ENCODE measurements around the gene TNK2.
"Not testable (repeated sequence)": the region's sequence is repeated elsewhere in the genome, so short reads cannot be mapped to it uniquely, and the experiment has no call there.

The TNK2 gene

DNA sequence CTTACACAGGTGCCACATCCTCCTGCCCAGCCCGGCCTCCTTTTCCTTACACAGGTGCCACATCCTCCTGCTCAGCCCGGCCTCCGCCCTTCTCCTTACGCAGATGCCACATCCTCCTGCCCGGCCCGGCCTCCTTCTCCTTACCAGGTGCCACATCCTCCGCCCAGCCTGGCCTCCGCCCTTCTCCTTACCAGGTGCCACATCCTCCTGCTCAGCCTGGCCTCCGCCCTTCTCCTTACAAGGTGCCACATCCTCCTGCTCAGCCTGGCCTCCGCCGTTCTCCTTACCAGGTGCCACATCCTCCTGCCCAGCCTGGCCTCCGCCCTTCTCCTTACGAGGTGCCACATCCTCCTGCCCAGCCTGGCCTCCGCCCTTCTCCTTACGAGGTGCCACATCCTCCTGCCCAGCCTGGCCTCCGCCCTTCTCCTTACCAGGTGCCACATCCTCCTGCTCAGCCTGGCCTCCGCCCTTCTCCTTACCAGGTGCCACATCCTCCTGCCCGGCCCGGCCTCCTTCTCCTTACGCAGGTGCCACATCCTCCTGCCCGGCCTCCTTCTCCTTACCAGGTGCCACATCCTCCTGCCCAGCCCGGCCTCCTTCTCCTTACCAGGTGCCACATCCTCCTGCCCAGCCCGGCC is 92.0 kb downstream of the TNK2 start:
- DNase-seq: not testable (repeated sequence)

DNA sequence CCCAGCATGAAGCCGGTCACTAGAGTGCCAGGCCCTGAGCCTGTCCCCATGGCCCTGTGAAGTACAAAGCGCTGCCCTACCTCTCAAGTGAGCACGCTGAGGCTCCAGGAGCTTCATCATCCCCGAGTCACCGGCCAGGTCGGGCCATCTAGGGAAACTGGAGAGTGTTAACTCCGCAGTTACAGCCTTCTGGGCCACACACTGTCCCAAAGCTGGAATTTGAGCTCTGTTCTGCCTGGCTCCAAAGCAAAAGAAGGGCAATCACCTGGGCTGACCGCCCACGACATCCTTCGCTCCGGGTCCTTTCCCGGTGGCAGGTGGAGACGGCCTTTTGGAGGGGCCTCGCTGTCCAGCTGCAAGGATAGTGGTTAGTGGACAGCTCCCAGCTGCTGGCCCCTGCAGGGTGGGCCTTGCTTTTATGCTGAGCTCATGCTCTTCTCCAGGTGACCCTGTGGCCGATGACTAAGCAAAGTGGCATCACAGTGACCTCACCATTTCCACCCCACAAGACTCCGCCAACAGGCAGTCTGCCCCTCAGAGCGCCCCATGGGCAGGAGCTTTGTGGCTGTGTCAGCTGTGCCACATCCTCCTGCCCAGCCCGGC is 93.1 kb downstream of the TNK2 start:
- no peak for DNase-seq

DNA sequence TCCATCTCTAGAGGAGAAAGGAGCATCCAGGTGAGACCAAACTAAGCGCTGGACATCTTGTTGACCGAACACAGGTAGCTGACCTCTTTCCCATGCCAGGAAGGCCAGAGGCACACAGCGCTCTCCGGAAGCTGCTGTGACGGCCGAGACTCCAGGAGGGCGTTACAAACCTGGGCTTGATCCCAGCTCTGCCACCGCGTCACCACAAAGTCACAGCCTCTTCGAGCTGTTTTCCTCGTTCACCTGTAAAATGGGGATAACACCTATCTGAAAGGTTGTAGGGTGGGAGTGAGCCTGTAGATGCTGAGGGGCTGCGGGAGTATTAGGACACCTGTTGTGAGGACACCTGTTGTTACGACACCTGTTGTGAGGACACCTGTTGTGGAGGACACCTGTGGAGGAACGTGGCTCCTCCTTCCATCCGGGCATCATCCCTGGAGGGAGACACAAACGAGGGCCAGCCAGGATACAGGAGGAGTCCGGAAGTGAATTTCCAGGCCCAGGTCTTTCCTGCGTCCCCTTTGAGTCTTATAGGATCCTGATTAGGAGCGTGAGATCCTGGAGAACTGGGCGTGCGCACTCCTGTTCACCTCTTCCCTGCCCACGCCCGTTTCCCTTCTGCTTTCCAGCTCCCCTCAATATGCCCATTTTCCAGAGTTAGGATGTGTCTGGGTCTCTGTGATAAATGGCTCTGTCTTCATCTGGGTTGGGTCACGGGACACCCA is 94.3 kb downstream of the TNK2 start:
- DNase-seq: no peak

Data from retina (tissue), 1 donor.